ENCODE measurements around the gene IL17RB.

Gene IL17RB

GRCh38 chr3:53888232-53888631, 41.9 kb downstream of the IL17RB start:
- H3K4me3 ChIP-seq (ENCODE audit: low read length): no peak overlapping the region
- no peak for DNase-seq (ENCODE audit: low read depth, low spot score)

- peak; percentile 23 for DNase-seq (ENCODE audit: low read depth, low spot score)
- H3K4me3 ChIP-seq (ENCODE audit: low read length): peak overlapping the region; percentile 69
Observed at GRCh38 chr3:53890726-53891475, 44.5 kb downstream of the IL17RB start.

GRCh38 chr3:53891497-53892285, 45.3 kb downstream of the IL17RB start, which contains the start of gene SELENOK:
Gene SELENOK (minus strand): TSS chr3:53891859.
- DNase-seq (ENCODE audit: low read depth, low spot score): peak; percentile 98
- peak within 1 kb of the TSS; percentile 69 for H3K4me3 ChIP-seq (ENCODE audit: low read length)

GRCh38 chr3:53892286-53892637, 45.9 kb downstream of the IL17RB start:
- DNase-seq (ENCODE audit: low read depth, low spot score): no peak
- peak overlapping the region; percentile 69 for H3K4me3 ChIP-seq (ENCODE audit: low read length)

GRCh38 chr3:53899750-53900149, 53.4 kb downstream of the IL17RB start:
- no peak for DNase-seq (ENCODE audit: low read depth, low spot score)
- H3K4me3 ChIP-seq (ENCODE audit: low read length): no peak overlapping the region

GRCh38 chr3:53900666-53901331, 54.4 kb downstream of the IL17RB start:
- DNase-seq (ENCODE audit: low read depth, low spot score): no peak

GRCh38 chr3:53902067-53902466, 55.7 kb downstream of the IL17RB start:
- no peak for DNase-seq (ENCODE audit: low read depth, low spot score)

More at GRCh38 chr3:53900666-53901331, 54.4 kb downstream of the IL17RB start:
- H3K4me3 ChIP-seq (ENCODE audit: low read length): no peak overlapping the region

GRCh38 chr3:53902711-53903110, 56.3 kb downstream of the IL17RB start:
- DNase-seq (ENCODE audit: low read depth, low spot score): no peak

More at GRCh38 chr3:53902067-53902466, 55.7 kb downstream of the IL17RB start:
- no peak overlapping the region for H3K4me3 ChIP-seq (ENCODE audit: low read length)

GRCh38 chr3:53913401-53913800, 67.0 kb downstream of the IL17RB start:
- H3K4me3 ChIP-seq (ENCODE audit: low read length): no peak overlapping the region
- no peak for DNase-seq (ENCODE audit: low read depth, low spot score)

More at GRCh38 chr3:53902711-53903110, 56.3 kb downstream of the IL17RB start:
- H3K4me3 ChIP-seq (ENCODE audit: low read length): no peak overlapping the region

Measured in Jurkat, Clone E6-1 (cell line).